Measurements from ENCODE around the gene FAM120AOS. TPM values are rescaled to one million over a fixed set of nuclear protein-coding genes. Genes with fewer than 3 reads are reported as not detected.

Gene FAM120AOS
- total RNA-seq, 1 donor from 2014 or later = 38.7 TPM

DNA sequence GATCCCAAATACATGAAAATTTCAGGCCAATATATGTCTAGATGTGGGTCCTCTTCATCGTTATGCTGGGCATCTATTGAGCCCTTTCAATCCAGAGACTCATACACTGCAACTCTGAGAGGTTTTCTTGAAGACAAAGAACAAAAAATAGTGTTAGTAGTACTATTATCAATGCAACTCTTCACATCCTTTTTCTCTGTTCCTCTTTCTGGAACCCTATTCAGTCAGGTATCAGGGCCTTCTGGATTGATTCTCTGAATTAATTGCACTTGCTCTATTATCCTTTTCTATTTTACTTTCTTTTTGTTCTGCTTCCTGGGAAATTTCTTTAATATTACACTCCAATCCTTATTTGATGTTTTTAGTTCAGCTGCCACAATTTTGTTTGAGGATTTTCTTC is 20.4 kb downstream of the FAM120AOS start:
- DNase-seq (ENCODE audit: low spot score) = no peak
- no peak overlapping the region for H3K27ac Mint-ChIP-seq (ENCODE audit: unreplicated experiment)
- H3K9me3 Mint-ChIP-seq (ENCODE audit: unreplicated experiment) = no peaks in the 10 kb centered on the region
- H3K27me3 Mint-ChIP-seq (ENCODE audit: unreplicated experiment) = peaks cover 2% of the 10 kb centered on the region
- peaks cover 19% of the 10 kb centered on the region for H3K4me1 Mint-ChIP-seq (ENCODE audit: unreplicated experiment)
- H3K4me3 Mint-ChIP-seq (ENCODE audit: unreplicated experiment) = no peak overlapping the region
- TF ChIP-seq CTCF (IDR thresholded peaks at IDR 0.05; ENCODE audit: unreplicated experiment) = no peak
- no peaks in the 10 kb centered on the region for H3K36me3 Mint-ChIP-seq (ENCODE audit: low read depth, unreplicated experiment)

DNA sequence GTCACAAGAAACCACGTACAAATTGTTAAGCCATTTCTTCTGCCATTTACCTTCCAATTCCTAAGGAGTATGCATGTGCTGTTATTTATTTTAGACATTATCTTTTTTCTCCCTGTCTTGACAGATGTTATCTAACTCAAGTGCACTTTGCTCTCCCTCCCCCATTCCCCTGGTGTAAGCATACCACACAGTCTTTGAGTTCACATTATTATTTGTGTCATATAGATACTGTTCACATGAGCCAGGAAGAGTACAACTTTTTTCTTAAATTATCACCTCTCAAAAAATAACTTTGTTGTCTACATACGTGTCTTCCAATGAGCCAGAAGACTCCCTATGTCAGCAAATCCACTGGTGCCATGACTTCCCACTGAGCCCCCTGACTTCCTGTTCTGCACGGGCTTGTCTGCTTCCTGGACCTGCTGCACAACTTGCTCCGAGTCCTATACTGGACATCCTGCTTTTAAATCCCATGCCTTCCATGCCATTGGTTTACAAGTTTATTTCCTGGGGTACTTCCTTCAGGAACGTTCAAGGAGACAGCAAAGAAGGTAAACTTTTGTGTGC is 21.8 kb downstream of the FAM120AOS start:
- peak; percentile 19 for DNase-seq (ENCODE audit: low spot score)
- Mint-ChIP-seq H3K4me3 (ENCODE audit: unreplicated experiment) (no peak overlapping the region), H3K27ac (ENCODE audit: unreplicated experiment) (peak overlapping the region; percentile 78), H3K4me1 (ENCODE audit: unreplicated experiment) (peaks cover 19% of the 10 kb centered on the region), H3K27me3 (ENCODE audit: unreplicated experiment) (peaks cover 1% of the 10 kb centered on the region), H3K36me3 (ENCODE audit: low read depth, unreplicated experiment) (no peaks in the 10 kb centered on the region), H3K9me3 (ENCODE audit: unreplicated experiment) (no peaks in the 10 kb centered on the region)
- TF ChIP-seq CTCF (IDR thresholded peaks at IDR 0.05; ENCODE audit: unreplicated experiment) = no peak

DNA sequence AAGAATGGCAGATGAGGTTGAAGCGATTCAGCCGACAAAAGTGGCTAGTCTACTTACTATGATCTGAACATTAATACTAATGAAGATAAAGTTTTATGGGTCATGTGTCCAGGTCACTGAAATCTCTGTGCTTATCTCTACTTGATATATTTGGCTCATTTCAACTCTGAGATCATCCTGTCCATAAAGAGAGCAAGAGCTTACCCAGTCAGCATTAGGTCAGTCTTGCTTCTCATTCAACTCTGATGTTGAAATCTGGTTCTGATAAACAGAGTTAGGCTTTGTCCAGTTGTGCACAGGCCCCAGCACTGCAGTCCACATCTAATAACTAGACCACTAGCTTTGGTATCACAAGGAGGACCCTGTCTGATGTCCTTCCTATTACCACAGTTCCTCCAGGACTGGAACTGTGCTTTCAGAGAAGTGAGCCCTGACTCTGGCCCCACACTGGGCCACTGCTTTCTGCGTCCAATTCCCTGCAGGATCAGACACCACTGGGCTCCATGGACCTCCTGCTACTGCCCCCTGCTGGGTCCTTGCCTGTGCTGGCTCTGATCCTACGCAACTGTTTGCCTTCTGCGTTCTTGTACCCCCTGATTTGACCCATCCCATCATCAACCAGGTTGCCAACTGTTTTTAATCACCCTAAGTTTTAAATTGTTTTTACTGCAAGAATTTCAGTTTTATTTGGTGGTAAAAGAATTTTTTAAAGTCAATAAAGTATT is 25.6 kb downstream of the FAM120AOS start:
- H3K4me3 Mint-ChIP-seq (ENCODE audit: unreplicated experiment) = no peak overlapping the region

DNA sequence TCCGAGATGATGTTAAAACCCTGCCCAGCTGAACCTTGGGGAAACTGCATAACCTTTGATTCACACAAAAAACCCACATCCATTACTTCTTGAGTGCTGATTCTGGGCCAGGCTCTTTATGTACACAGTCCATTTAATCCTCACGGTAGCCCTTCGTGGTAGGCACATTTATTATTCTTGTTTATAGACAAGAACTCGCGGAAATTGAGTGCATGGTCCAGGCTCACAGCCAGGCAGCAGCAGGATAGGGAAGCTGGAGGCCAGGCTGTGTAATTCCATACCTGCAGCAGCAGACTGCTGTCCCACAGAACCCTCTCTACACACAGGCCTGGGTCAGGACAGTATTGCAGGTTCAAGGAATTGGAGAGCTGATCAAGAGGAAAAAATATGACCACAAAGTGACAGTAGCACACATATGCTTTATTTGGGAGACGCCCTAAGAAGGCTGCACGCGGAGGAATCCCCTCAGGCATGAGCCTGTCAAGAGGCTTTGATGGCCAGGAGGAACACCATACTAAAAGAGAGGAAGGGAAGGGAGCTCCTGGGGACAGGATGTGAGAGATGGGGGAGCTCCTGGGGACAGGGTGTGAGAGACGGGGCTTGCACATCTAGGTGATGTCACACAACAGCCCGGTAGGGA is 30.3 kb downstream of the FAM120AOS start:
- H3K4me1 Mint-ChIP-seq (ENCODE audit: unreplicated experiment) = peaks cover 3% of the 10 kb centered on the region
- H3K27me3 Mint-ChIP-seq (ENCODE audit: unreplicated experiment) = peaks cover 6% of the 10 kb centered on the region
- peaks cover 3% of the 10 kb centered on the region for H3K36me3 Mint-ChIP-seq (ENCODE audit: low read depth, unreplicated experiment)
- TF ChIP-seq CTCF (IDR thresholded peaks at IDR 0.05; ENCODE audit: unreplicated experiment) = no peak
- no peaks in the 10 kb centered on the region for H3K9me3 Mint-ChIP-seq (ENCODE audit: unreplicated experiment)
- DNase-seq (ENCODE audit: low spot score) = no peak
- H3K4me3 Mint-ChIP-seq (ENCODE audit: unreplicated experiment) = no peak overlapping the region
- no peak overlapping the region for H3K27ac Mint-ChIP-seq (ENCODE audit: unreplicated experiment)

More for the DNA sequence above, 25.6 kb downstream of the FAM120AOS start:
- DNase-seq (ENCODE audit: low spot score) = peak; percentile 42
- Mint-ChIP-seq H3K9me3 (ENCODE audit: unreplicated experiment) (no peaks in the 10 kb centered on the region), H3K27ac (ENCODE audit: unreplicated experiment) (no peak overlapping the region), H3K4me1 (ENCODE audit: unreplicated experiment) (peaks cover 13% of the 10 kb centered on the region), H3K36me3 (ENCODE audit: low read depth, unreplicated experiment) (no peaks in the 10 kb centered on the region), H3K27me3 (ENCODE audit: unreplicated experiment) (peaks cover 2% of the 10 kb centered on the region)
- no peak for TF ChIP-seq CTCF (IDR thresholded peaks at IDR 0.05; ENCODE audit: unreplicated experiment)

DNA sequence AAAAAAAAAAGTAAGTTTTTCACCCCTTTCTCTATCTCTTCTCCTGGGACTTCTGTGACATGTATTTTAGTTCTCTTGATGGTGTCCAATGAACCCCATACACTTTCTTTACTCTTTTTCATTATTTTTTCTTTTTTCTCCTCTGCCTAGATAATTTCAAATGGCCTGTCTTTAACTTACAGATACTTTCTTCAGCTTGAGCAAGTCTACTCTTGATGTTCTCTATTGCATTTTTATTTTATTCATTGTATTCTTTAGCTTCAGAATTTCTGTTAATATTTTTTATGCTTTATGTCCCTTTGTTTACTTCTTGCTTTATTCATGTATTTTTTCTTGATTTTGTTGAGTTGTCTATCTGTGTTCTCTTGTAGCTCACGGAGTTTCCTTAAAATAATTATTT is 34.4 kb downstream of the FAM120AOS start:
- peaks cover 4% of the 10 kb centered on the region for H3K27me3 Mint-ChIP-seq (ENCODE audit: unreplicated experiment)
- peak overlapping the region; percentile 17 for H3K4me3 Mint-ChIP-seq (ENCODE audit: unreplicated experiment)
- DNase-seq (ENCODE audit: low spot score) = no peak
- peaks cover 8% of the 10 kb centered on the region for H3K36me3 Mint-ChIP-seq (ENCODE audit: low read depth, unreplicated experiment)
- peaks cover 5% of the 10 kb centered on the region for H3K9me3 Mint-ChIP-seq (ENCODE audit: unreplicated experiment)
- H3K27ac Mint-ChIP-seq (ENCODE audit: unreplicated experiment) = no peak overlapping the region
- H3K4me1 Mint-ChIP-seq (ENCODE audit: unreplicated experiment) = peaks cover 17% of the 10 kb centered on the region
- TF ChIP-seq CTCF (IDR thresholded peaks at IDR 0.05; ENCODE audit: unreplicated experiment) = no peak

All from endothelial cell (in vitro differentiated cells).